GM19099 (cell line): ENCODE measurements around the gene WFIKKN1.

Experiments used
- POLR2A ChIP-seq: IDR thresholded peaks from 3 replicates; pipeline ENCODE4 v1.6.1; 2011; ENCODE audit warnings: low read depth; ENCODE audit not compliant: insufficient read length; ENCODE audit errors: extremely low read depth

The WFIKKN1 gene

GRCh38 chr16:636206-637080 lies 5.7 kb downstream of the WFIKKN1 start, which contains the start of gene METTL26:
METTL26 (minus strand) TSS chr16:636305; CDS start chr16:636290, 15 bp downstream.
- TF ChIP-seq POLR2A, result peak; percentile 79

DNA sequence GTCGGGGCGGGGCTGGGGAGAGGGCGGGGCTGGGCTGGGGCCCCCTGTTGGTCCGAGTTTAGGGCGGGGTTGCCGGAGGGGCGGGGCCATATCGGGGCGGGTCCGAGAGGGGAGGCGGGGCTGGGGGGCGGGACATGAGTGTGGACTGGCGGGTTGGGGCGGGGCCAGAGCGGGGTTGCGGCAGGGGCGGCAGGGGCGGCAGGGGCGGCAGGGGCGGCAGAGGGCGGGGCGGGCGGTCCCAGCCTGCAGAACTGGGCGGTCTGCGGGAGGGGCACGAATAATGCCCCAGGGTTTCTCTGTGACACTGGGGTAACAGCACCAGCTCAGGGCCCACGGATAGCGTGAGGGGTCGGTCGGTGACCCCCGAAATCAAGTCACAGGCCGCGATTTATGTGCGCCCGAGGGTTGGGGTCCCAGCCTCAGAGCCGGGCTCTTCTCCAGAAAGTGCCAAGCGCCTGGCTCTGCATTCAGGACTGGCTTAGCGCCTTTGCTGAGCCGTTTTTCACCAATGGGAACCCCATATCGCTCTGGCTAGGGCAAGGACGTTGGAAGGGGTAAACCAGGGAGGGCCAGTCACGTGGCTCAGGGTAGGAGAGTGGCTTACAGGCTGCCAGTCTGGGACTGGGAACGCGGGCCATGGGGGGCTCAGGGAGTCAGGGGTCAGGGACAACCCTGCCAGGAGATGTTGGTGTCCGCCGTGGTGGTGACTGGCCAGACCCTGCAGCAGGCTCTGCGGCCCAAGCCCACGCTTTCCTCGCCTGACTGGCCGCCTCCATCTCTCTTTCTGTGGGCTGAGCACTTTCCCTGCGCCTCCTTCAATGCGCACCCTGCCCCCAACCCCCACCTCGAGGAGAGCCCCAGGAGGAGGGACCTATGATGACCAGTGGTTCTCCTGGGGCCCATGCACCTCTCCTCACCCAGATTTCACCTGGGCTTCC lies 6.6 kb downstream of the WFIKKN1 start:
- no peak for TF ChIP-seq POLR2A

- no peak for TF ChIP-seq POLR2A
Measured at GRCh38 chr16:638034-638543, 7.3 kb downstream of the WFIKKN1 start.

DNA sequence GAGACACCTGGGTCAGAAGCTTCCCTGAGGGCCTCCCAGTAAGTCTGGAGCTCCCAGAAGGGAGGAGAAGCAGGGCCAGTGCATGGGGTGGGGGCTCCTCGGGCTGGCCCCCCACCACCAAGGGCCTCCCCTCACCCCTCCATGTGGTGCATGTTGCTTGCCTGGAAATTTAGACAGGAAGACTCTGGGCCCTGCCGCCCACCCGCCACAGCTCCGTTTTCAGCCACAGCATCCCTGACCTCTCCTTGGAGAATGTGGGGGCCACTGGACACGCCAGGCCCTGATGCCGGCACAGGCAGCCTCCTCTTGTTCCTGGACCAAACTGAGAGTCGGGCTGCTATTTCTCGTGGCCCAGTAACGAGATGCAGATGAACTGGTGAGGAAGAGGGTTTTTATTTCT lies 8.1 kb downstream of the WFIKKN1 start:
- no peak for TF ChIP-seq POLR2A

DNA sequence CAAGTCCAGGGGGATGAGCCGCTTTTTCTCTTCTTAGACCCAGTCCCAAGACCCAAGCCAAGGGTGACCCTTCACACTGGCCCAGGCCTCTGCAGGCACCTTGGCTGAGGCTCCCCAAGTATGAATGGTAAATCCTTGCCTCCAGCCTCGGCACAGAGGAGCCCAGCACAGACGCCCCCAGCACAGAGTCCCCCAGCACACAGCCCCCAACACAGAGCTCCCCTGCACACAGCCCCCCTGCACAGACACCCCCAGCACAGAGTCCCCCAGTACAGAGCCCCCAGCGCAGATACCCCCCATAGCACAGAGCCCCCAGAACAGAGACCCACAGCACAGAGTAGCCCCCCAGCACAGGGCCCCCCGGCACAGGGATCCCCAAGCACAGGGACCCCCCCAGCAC lies 9.8 kb downstream of the WFIKKN1 start:
- no peak for TF ChIP-seq POLR2A

- TF ChIP-seq POLR2A, result peak; percentile 74
Measured at GRCh38 chr16:641326-642188, 10.8 kb downstream of the WFIKKN1 start, which contains the start of gene MCRIP2. MCRIP2 (plus strand) TSS chr16:641828; CDS start chr16:641992, 164 bp downstream.

DNA sequence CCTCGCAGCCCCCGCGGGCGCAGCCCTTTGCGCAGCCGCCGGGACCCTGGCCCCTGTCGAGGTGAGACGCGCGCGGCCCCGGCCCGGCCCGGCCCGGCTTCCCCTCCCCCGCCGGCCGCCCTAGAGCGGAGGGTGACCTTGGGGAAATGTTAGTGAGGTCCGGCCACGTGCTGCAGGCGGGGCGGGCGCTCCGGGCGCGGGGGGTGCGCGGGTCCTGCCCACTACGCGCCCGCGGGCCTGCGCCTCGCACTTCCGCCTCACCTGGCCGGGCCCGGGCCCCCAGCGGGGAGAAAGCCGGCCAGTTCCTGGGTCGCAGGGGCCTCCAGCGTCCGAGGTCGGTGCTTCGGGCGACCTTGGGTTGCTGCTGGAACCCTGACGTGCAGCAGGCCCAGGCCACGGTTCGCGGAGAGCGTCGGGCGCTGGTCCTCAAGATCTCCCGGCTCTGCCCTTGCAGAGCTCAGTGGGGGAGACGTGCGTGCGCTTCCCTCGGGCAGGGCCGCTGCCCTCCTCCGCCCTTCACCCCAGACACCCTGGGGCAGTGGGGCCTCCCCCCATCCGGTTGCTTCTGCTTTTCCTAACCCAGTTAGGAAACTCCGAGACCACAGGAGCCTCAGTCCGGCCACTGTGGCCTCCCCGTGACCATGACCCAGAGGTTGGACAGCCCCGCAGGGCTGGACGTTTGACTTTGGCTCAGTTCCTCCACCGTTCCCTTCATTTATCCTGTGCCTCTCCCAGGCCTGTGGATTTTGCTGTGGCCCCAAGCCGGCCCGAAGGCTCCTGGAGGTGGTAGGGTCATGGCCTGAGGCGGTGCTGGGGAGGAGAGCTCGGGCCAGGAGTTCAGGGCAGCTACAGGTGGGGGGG lies 11.6 kb downstream of the WFIKKN1 start:
- TF ChIP-seq POLR2A, result peak; percentile 43

GRCh38 chr16:643050-643368 lies 12.2 kb downstream of the WFIKKN1 start:
- no peak for TF ChIP-seq POLR2A

DNA sequence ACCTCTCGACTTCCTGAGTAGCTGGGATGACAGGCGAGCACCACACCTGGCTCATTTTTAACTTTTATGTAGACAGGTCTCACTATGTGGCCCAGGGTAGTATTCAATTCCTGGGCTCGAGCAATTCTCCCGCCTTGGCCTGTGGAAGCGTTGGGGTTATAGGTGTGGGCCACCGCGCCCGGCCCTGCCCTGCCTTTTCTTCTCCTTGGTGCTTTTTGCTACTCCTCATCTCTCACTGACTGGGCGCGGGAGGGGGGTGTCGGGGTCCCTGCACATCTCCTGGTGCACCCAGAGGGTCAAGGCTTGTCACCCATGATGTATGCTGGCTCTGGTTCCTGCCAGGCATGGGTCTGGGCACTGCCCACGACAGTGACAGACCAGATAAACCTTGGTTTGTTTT lies 13.8 kb downstream of the WFIKKN1 start:
- TF ChIP-seq POLR2A, result no peak

DNA sequence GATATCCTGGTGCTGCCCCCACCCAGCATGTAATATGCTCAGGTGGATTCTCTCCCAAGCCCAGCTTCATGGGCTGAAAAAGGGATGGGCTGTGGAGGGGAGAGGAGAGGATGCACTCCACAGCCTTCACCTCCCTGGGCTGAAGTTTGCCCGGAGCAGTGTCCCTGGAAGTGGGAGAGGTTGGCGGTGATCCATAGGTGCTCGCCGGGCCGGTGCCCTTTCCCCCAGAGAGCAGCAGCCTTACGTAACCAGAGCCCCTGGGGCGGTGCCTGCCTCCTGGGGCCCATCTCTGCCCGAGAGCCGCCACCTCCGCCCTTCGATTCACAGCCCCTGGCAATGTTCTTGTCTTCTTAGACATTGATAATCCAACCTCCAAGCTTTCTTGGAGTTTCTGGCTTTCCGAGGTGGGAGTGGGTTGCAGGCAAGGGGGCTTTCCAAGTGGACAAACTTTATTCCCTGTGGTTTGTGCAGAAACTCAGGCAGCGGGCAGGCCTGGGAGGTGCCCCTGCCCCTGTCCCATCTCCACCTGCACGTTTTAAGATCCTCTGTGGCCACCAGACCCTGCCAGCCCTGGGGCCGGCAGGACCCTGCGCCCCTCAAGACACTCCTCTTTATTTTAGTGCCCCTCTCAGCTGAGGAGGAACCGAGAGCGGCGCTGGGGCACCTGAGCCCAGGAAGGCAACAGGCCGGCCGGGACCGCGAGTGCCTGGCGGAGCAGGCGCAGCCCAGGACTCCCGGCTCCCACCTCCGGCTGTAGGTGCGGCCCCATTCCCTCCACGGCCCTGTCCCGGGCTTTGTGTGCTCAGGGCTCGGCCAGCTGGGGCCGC lies 15.3 kb downstream of the WFIKKN1 start:
- no peak for TF ChIP-seq POLR2A

- TF ChIP-seq POLR2A, result no peak
Measured at GRCh38 chr16:646679-647172, 15.9 kb downstream of the WFIKKN1 start.

DNA sequence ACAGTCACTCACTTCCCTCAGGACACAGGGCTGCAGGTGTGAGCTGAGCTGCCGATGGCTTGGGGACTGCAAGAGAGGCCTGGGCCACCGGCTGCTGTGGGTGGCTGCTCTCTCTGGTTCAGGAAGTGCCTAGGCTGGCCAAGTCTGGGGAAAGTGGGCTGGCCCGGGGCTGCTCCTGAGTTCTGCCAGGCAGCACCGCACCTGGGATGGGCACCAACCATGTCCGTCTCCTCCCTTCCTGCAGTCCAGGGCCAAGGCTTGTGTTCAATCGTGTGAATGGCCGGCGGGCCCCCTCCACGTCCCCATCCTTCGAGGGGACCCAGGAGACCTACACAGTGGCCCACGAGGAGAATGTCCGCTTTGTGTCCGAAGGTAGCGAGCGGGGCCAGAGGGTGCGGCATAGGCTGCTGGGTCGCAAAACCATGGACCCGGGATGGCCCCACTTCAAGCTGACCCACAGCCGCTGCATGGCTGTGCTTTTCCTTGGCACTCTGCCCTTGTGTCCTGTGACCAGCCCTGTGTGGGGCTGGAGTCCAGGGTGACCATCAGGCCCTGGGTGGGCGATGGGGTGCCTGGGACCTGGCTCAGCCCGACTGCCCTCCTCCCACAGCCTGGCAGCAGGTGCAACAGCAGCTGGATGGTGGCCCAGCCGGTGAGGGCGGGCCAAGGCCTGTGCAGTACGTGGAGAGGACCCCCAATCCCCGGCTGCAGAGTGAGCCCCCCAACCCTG lies 16.6 kb downstream of the WFIKKN1 start:
- TF ChIP-seq POLR2A, result peak; percentile 17
